GM18498 (cell line): ENCODE data around the gene FCAMR.
A peak's percentile ranks its signal among the peaks of the same experiment; 100 is the strongest.

ENCODE experiments used
- ATAC-seq: cut with Tn5 transposase; IDR thresholded peaks from one replicate; pipeline ENCODE4 v1.9.1; 2021; ENCODE audit warnings: mild to moderate bottlenecking, moderate library complexity; ENCODE audit not compliant: unreplicated experiment

The FCAMR gene

DNA sequence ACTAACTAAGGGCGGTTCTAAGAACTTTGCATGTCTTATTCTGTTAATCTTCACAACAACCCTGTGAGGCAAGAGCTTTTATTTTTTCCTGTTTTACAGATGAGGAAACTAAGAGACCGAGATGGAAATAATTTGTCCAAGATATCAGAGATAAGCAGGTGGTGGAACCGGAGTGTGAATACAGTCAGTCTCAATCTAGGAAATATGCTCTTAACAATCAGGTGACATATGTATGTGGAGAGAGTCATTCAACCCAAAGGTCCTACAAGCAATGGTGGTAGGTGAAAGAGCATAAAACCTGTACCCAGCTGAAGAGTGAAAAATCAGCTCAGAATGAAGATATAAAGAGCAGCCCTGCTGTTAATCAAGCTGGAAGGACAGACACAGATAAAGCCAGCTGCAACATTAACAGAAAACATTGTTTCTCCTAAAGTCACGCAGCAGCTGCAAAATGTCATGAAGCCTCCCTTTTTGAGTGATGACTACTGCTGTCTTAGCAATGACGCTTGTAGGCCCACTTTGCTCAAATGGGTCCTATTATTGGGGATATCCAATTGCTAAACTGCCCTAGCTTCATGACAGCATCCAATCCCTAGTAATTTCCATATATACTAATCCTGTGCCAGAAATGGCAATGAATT is 30.5 kb upstream of the FCAMR start:
- ATAC-seq: no peak

DNA sequence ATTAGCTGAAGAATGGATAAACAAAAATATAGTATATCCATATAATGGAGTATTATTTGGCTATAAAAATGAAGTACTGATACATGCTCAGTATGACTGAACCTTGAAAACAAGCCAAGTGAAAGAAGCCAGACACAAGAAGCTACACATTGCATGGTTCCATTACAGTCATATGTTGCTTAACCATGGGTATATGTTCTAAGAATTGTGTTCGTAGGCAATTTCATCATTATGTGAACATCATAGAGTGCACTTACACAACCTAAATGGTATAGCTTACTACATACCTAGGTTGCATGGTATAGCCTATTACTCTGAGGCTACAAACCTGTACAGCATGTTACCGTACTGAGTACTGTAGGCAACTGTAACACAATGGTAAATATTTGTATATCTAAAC is 28.6 kb upstream of the FCAMR start:
- no peak for ATAC-seq

DNA sequence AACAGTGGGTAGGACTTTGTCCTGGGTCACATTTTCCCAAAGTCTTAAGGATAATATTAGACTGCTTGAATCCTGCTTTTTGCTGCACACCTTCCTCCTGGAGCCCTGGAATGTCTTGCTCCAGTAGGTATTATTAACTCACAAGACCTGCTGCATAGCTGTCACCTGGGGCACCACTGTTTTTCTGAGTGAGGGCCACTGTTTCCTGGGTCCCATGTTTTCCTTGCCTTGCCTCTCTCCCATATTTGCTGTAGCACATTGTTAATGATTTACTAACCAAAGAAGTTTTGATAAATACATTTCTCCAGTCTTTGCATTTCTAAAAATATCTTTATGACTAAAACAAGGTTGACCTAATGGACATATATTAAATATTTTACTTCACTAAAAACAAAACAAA is 22.5 kb upstream of the FCAMR start:
- no peak for ATAC-seq

DNA sequence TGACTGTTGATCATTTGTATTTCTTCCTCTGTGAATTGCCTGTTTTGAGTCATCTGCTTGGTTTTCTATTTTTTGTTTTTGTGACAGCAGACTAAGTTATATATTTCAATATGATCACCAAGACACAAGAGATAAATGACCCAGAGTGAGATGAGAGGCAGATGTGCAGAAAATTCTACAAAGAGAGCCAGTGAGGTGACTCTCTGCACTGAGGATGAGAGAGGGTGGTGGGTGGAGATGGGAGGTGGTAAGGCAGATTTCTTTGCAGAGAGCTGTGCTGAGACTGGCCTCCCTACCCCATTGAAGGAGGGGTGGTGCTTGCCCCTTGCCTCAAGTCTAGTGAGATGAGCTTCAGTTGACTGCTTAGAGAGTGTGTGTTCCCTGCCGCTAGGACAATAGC is 17.6 kb upstream of the FCAMR start:
- ATAC-seq: no peak

DNA sequence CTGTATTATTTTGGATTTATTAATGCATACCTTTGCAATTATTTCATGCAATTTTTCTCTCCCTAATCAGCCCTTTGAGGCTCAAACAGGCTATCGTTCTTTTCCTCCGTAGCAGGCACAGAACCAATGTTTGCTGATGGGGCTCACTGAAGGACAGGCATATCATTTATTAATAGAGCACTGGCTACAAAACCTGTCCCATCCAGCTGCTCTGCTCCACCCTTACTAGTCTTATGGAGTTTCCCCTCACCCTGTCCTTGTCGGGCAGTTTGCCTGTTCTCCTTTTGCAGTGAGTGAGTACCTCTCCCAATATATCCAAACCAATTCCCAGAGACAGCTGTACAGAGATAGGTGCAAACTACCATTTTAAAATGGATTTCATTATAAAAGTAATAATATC is 16.6 kb upstream of the FCAMR start:
- no peak for ATAC-seq

DNA sequence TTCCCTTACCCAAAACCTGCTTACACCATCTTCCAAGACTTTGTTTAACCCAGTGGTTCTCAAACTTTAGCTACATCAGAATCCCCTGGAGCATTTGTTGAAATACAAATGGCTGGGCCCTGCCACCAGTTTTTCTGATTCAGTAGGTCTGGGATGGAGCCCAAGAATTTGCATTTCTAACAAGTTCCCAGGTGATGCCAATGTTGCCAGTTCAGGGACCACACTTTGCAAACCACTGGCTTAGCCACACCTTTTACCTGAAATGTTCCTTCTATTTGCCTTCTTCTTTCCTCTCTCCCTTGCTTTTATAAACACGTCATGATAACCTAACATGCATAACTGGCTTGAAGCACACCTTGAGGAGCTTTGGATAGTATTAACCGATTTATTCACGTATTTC is 16.1 kb upstream of the FCAMR start:
- no peak for ATAC-seq

DNA sequence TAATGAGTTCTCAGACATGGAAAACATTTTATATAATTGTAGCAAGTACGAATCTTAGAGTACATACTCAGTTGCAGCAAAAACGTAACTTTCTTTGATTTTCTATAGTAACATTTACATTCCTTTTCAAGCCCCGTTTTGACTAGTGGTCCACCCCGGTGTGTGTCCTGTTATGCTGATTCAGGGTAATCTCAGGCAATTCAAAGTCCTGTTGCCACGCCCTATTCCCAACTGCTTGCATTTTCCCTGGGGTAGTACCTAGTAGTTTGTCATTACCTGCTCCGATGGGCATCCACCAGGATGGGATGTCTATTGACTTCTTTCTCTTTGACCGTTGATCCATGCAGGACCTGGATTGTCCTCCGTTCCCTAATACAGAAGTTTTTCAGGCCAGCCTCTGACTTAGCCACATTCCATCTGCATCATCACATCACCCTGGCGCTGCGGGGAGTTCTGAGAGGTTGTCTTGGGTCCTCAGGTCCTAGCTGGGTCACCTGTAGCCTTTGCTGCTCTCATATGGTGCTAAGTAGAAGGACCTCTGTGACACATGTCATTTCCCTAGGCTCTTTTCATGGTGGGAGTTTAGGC is 15.0 kb upstream of the FCAMR start:
- ATAC-seq: no peak

DNA sequence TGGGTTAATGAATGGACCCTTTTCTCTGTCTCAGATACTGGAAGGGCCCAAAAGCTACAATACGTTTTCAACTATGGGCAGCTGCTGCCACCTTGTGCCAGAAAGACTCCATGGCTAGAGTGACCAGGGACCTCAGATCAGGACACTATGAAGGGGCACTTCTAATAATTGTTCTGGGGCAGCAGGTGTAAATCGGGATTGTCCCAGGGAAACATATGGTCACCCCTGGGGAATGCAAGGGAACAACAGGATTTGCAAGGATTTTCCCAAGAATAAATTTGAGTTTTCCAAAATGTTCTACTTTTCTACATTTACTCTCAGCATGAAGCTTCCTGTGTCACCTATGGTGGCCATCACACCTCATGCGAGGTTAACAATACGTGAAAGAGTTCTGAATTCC is 12.0 kb upstream of the FCAMR start:
- peak; percentile 51 for ATAC-seq

DNA sequence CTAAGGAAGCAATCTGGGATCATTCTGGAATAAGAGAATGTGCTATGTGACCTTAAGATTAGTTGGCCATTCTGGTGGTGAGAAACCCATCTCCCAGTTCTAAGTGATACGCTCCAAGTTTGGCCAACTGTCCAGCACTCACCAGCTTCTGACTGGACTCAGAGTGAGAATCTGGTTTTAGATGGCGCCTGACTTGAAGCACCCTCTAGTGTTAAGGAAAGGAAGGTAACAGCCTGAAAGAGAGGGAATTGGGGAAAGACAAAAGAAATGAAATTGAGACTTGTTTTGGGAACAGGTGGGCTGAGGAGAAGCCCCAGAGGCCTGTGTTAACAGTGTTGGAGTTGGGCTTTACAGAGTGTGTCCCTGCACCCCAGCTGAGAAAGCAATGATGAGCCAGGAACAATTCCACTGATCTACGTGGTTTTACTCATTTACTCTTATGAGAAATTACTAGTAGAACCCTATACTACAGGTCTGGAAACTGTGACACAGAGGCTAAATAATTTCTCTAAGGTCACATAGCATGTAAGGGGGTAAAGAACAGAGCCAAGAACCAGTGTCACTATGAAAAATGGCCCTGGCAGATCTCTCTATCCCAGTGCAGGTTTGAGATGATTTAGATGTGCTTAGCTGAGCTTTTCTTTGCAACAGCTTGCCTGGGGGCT is 9.3 kb upstream of the FCAMR start:
- ATAC-seq: no peak

DNA sequence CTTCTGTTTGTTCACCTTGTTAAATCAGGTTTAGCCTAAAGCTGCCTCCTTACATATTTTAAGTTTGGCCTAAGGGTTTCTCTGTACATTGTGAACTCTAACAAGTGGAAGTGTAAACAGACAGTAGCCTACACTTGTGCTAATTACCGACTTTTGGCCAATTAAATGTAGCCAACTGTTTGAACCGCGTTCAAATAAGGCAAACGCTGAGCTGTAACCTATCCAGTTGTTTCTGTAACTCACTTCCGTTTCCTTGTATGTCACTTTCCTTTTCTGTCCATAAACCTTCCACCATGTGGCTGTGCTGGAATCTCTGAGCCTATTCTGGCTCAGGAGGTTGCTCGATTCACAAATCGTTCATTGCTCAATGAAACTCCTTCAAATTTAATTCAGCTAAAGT is 8.0 kb upstream of the FCAMR start:
- ATAC-seq: no peak

DNA sequence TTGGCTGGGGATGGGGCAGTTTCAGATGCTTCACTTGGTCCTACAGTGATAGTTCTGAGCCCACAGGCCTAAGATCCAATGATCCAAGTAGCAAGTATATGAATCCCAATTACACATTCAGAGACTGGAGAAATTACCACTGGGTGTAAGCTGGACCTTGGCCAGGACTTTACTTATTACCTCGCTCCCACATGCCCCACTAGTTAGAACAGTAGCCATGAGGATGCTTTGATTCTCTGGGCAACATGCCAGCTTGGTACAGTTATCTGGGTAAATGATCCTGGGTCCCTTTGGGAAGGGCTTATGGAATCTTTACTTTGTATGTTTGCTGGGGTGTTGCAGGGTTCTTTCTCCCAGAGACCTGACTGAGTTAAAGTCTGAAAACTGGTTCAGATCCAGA is 5.0 kb upstream of the FCAMR start:
- ATAC-seq: no peak

DNA sequence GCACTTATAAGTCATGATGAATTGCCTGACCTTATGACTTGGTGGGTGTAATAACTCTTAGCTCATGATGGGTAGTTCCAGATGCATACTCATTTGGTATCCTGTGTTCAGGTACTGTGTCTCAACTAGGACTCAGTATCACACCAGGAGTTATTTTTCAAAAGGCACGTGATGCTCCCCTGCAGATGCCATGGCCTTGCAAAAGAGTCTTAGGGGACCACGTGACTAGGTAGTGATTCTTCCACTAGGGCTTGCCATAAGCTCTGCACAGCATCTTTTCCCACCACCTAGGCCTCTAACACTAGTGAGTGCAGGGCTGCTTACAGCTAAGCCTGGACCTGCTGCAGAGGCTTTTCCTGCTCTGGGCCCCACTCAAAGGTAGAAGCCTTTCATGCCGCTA is 3.9 kb upstream of the FCAMR start:
- ATAC-seq: no peak

DNA sequence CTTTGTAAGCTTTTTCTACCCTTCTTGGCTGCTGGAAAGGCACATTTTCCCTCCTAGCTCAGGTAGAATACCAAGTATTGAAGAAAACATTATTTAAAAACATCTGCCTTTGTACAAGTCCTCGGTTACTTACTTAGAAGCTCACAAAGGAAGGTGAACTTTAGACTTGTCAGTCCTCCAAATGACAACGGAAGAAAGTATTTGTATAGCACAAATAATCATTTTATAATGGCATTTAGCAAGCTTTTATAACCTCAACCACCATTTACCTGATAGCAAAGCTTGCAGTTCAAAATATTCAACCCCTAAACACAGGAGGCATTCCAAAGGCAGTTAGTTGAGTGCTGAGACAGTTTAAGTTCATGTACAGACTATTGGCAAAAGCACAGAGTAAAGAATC is 2.5 kb upstream of the FCAMR start:
- ATAC-seq: no peak

DNA sequence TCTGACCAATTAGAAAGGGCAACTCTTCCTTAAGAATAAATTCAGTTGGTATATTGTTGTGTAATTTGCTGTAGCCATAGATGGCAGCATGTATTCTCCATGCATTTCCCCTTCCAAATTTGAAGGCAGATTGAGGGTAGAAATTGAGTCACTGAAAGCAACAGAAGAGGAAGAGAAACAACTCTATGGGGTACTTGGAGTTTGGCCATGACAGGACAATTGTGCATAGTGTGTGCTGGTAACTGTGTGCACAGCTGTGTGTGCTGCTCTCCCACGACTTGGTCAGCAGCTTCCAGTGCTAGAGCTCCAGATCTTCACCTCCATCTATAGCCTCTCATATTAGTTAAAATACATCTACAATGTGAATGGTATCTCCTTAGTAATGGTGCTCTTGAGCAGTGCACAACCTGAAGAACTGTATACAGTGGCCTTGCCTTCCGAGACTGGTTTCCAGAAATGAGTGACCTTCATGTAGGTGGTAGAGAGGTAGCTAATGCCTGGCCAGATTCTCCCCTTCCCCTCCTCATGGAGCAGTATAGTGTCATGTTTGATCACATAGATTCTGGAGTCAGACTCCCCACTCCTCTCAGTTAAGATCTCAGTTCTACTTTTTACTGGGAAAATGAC is 882 bp upstream of the FCAMR start:
- ATAC-seq: peak; percentile 59

DNA sequence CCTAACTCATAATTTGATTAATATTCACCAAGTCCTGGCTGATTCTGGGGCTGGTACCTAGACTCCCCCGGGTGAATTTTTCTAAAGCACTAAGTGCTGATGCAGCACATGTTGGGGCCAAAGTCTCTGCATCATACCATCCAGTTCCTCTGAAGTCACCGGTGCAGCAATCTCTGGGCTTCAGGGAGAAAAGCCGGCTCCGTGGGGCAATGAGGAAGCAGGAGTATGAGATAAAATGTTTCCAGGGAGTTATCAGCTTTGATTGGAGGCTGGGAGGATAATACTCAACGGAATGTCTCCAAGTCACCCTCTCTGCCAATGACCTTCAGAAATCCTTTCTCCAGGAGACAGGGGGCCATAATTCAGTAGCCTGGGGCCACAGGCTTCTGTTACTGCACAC is 1.2 kb downstream of the FCAMR start:
- ATAC-seq: no peak

DNA sequence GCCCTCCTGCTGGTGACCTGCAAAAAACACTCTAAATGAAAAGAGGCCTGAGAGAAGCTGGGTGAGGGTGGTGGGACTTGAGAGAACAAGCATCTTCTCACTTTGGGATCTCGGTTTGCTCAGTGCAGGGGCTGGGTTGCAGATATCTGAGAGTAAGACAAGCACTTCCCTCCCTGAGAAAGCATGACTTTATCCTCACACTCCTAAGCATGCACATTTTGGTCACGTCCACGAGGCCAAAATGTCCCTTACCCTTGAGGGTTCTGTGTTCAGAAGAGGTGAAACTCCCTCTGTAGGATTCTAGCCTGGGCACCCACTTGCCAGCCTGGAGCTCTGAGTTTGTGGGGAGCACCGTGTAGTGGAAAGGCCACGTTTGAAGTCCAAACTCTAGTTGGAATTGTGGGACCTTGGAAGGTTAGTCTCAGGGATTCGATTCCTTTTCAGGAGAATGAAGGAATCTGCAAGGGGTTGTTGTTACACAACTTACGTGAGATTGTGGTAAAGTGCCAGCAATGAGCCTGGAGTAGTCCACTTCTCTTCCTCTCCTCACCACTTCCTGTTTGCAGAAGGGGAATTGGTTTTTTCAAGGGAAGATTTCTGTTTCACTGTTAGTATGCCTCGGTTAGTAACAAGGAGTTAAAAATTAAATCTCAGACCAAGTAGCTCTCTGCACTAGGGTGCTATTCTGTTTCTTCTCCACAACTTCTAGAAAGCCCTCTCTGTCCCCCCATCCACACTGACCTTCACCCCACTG is 3.0 kb downstream of the FCAMR start:
- ATAC-seq: peak; percentile 54

DNA sequence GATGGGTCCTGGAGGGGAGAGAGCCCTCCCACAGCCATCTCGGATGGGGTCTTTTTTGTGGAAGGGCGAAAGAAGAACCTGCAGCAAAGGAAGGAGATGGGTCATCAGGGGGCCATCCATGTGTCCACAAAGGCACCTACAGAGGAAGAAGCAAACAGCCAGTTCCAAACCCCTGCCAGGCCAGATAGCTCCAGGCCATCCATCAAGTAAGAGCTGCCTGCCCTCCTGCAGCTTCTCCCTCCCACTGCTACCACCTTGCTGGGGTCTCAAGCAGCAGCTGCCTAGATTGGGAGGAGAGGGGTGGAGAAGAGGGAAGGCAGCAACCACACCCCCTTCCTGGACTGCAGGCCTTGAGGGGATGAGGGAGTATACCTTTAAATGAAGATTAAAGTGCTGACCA is 4.5 kb downstream of the FCAMR start:
- no peak for ATAC-seq

DNA sequence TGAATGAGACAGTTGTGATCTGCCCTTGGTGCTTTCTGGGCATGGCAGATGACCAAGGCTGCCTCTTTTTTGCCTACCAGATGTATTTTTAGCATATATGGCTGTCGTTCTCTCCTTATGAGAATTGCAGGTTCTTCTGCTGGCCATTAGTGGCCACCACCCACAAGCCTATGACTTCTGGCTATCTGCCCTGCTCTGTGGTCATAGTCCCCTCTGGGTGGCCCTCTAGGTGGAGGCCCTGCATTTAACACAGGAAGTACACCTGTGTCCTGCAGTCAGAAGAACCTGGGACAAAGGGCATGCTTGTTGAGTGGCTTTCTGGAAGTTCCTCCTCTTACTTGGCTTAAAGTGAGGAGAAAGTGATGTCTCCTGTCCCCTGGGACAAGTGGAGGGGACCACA is 6.5 kb downstream of the FCAMR start:
- ATAC-seq: no peak

DNA sequence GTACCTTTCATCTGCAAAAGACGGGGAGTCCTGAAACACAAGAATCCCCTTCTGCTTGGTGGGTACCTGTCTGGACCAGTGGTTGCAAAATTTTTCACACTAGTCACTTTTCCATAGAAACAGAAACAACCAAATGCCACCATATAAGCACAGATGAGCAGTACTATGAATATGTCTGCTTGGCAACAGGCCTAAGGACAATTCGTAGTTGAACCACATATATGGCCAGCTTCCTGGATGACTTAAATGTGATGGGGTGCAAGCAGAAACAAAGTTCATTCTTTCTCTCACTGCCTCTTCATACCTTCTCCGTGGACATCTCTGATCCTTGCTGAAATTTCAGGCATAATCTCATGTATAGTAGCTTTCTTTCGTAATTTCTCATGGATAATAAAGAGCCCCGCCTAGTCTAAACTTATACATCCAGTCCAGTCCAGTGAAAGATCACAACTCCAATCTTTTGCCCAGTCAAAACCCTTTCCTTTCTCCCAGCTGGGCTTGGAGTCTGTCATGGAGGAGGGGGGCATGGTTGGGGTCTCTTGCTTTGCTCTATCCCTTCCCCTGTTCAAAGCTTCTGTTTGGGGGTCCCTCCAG is 7.0 kb downstream of the FCAMR start:
- no peak for ATAC-seq

DNA sequence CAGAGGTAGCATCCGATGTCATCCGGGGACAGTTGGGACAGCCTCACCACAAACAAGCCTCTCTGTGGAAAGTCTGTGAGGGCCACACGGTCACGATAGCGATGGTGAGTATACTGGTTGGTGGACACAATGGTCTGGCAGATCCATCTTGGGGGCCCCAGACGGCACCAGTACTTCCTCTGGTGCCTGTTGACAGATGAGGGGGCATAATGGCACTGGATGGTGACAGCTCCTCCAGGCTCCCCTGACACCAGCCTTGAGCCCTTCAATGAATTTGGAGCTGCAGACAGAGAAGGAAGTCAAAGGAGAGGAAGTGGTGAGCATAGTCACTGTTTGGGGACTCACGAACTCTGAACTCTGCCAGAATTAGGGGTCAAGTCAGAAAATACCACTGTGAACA is 8.0 kb downstream of the FCAMR start:
- ATAC-seq: no peak

DNA sequence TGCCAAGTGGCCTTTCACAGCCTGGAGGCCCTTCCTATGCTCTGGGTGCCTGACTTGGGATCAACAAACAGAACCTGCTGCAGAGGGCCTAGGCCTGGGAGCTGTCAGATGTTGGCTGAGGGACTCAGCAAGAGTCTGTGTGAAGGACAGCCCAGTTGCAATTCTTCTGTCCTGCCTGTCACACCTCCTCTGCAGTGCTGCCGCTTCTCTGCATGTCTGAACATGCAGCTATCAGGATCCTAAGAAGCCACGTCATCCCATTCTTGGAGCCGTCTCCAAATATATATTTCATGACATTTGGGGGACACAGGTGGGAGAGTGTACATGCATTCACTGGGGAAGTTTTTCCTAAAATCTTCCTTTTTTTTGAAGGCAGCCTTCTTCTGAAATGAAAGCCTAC is 8.6 kb downstream of the FCAMR start:
- no peak for ATAC-seq
